Effector memory CD4-positive, alpha-beta T cell (primary cell): Measurements from ENCODE around the gene MAPK14.
A peak's percentile ranks its signal among the peaks of the same experiment; 100 is the strongest.
"Not testable (repeated sequence)": the region's sequence is repeated elsewhere in the genome, so short reads cannot be mapped to it uniquely, and the experiment has no call there.

Source experiments
- DNase-seq, 3 donors: peaks; one replicate each; pipeline ENCODE4 v3.0.0-alpha.2; 2020
- H3K27ac ChIP-seq: 2 replicates; pipeline ENCODE4 v1.7.0; 2013; ENCODE audit warnings: mild to moderate bottlenecking, low read length, moderate library complexity; ENCODE audit not compliant: insufficient read depth, poor library complexity, severe bottlenecking
- H3K27me3 ChIP-seq: replicated peaks from 2 replicates; pipeline ENCODE4 v1.7.0; 2013; ENCODE audit warnings: mild to moderate bottlenecking, low read length; ENCODE audit not compliant: insufficient read depth, control insufficient read depth, poor library complexity, severe bottlenecking
- H3K36me3 ChIP-seq: 2 replicates; pipeline ENCODE4 v1.7.0; 2013; ENCODE audit warnings: mild to moderate bottlenecking, low read length, moderate library complexity; ENCODE audit not compliant: control insufficient read depth, insufficient read depth
- H3K4me1 ChIP-seq: 2 replicates; pipeline ENCODE4 v1.7.0; 2013; ENCODE audit warnings: low read length, mild to moderate bottlenecking; ENCODE audit not compliant: control insufficient read depth, insufficient read depth, poor library complexity, severe bottlenecking
- H3K4me3 ChIP-seq: 2 replicates; pipeline ENCODE4 v1.7.0; 2013; ENCODE audit warnings: low read length, low read depth, mild to moderate bottlenecking; ENCODE audit not compliant: insufficient read depth, poor library complexity, severe bottlenecking
- H3K9me3 ChIP-seq: 2 replicates; pipeline ENCODE4 v1.7.0; 2013; ENCODE audit warnings: mild to moderate bottlenecking, low read length, moderate library complexity; ENCODE audit not compliant: control insufficient read depth
- total RNA-seq, 3 donors: gene quantifications; one replicate each; lab custom pipeline; 2026; lab: John Stamatoyannopoulos, UW

The MAPK14 gene
- 62.2 to 70.5 (median 67.2) reads per million in 3 donors for total RNA-seq

- Histone ChIP-seq H3K27me3 (peaks cover 2% of the 10 kb centered on the region), H3K4me3 (peak within 1 kb of the TSS; percentile 75), H3K36me3 (no peaks in the 10 kb centered on the region), H3K27ac (peak within 1 kb of the TSS; percentile 89), H3K4me1 (peaks cover 8% of the 10 kb centered on the region), H3K9me3 (no peaks in the 10 kb centered on the region)
- peak; percentile 97 to 99 (median 98) for DNase-seq
These were observed at the start of gene MAPK14 for GRCh38 chr6:36027501-36028087. TSS of gene MAPK14 (plus strand) at chr6:36027808. CDS start at chr6:36028158, 350 bp downstream.

- not testable (repeated sequence) for H3K4me3 ChIP-seq, H3K27ac ChIP-seq, DNase-seq, H3K9me3 ChIP-seq, H3K4me1 ChIP-seq, H3K36me3 ChIP-seq, H3K27me3 ChIP-seq
These were observed 47.5 kb upstream of the MAPK14 start for GRCh38 chr6:35980126-35980525.

- H3K27me3 ChIP-seq = no peaks in the 10 kb centered on the region
- DNase-seq = no peak
- H3K27ac ChIP-seq = no peak overlapping the region
- H3K36me3 ChIP-seq = no peaks in the 10 kb centered on the region
- no peaks in the 10 kb centered on the region for H3K4me1 ChIP-seq
- no peak overlapping the region for H3K4me3 ChIP-seq
- no peaks in the 10 kb centered on the region for H3K9me3 ChIP-seq
These were observed 46.5 kb upstream of the MAPK14 start for GRCh38 chr6:35980991-35981645.

GRCh38 chr6:35984701-35985100 is 42.9 kb upstream of the MAPK14 start:
- no peaks in the 10 kb centered on the region for H3K36me3 ChIP-seq

GRCh38 chr6:35988047-35988446 is 39.6 kb upstream of the MAPK14 start:
- not testable (repeated sequence) for DNase-seq, H3K36me3 ChIP-seq, H3K4me3 ChIP-seq, H3K9me3 ChIP-seq, H3K27me3 ChIP-seq, H3K27ac ChIP-seq, H3K4me1 ChIP-seq

More at GRCh38 chr6:35984701-35985100, 42.9 kb upstream of the MAPK14 start:
- DNase-seq = no peak
- no peaks in the 10 kb centered on the region for H3K4me1 ChIP-seq
- H3K27ac ChIP-seq = no peak overlapping the region
- H3K27me3 ChIP-seq = no peaks in the 10 kb centered on the region
- no peaks in the 10 kb centered on the region for H3K9me3 ChIP-seq
- no peak overlapping the region for H3K4me3 ChIP-seq

GRCh38 chr6:35993150-35993549 is 34.5 kb upstream of the MAPK14 start:
- DNase-seq = no peak
- Histone ChIP-seq H3K4me1 (no peaks in the 10 kb centered on the region), H3K9me3 (no peaks in the 10 kb centered on the region), H3K36me3 (no peaks in the 10 kb centered on the region), H3K27ac (no peak overlapping the region), H3K4me3 (no peak overlapping the region), H3K27me3 (no peaks in the 10 kb centered on the region)

- H3K4me1 ChIP-seq = no peaks in the 10 kb centered on the region
- H3K4me3 ChIP-seq = no peak overlapping the region
- no peaks in the 10 kb centered on the region for H3K9me3 ChIP-seq
- no peaks in the 10 kb centered on the region for H3K27me3 ChIP-seq
- no peak for DNase-seq
- H3K27ac ChIP-seq = no peak overlapping the region
- no peaks in the 10 kb centered on the region for H3K36me3 ChIP-seq
These were observed 27.2 kb upstream of the MAPK14 start for GRCh38 chr6:36000451-36000850.

- Histone ChIP-seq H3K4me1 (no peaks in the 10 kb centered on the region), H3K27me3 (no peaks in the 10 kb centered on the region), H3K27ac (no peak overlapping the region), H3K36me3 (no peaks in the 10 kb centered on the region), H3K4me3 (no peak overlapping the region), H3K9me3 (no peaks in the 10 kb centered on the region)
- DNase-seq = no peak
These were observed 11.9 kb upstream of the MAPK14 start for GRCh38 chr6:36015666-36016065.

- H3K36me3 ChIP-seq = no peaks in the 10 kb centered on the region
- no peak overlapping the region for H3K4me3 ChIP-seq
- H3K27me3 ChIP-seq = peaks cover 2% of the 10 kb centered on the region
- DNase-seq = no peak
- H3K27ac ChIP-seq = no peak overlapping the region
- no peaks in the 10 kb centered on the region for H3K9me3 ChIP-seq
- H3K4me1 ChIP-seq = no peaks in the 10 kb centered on the region
These were observed 9.3 kb upstream of the MAPK14 start for GRCh38 chr6:36018339-36018738.

- H3K27me3 ChIP-seq = peaks cover 2% of the 10 kb centered on the region
- no peak for DNase-seq
- H3K27ac ChIP-seq = no peak overlapping the region
- no peaks in the 10 kb centered on the region for H3K4me1 ChIP-seq
- H3K4me3 ChIP-seq = no peak overlapping the region
- no peaks in the 10 kb centered on the region for H3K36me3 ChIP-seq
- H3K9me3 ChIP-seq = no peaks in the 10 kb centered on the region
These were observed 8.4 kb upstream of the MAPK14 start for GRCh38 chr6:36019167-36019566.
